Motor neuron (in vitro differentiated cells): ENCODE results near the gene PPFIA2. TPM values are rescaled to one million over a fixed set of nuclear protein-coding genes. Genes with fewer than 3 reads are reported as not detected.

Source experiments
- ATAC-seq, 8 experiments: fragments of 200-7000 bp; cut with Tn5 transposase; replicated peaks in 6 of 8; 2 replicates each; pipeline ENCODE4 v1.8.0; 2021; ENCODE audit warnings: mild to moderate bottlenecking in 8 of 8, moderate library complexity in 8 of 8
- H3K27ac ChIP-seq, 2 donors: fragments of 250-450 bp; sonication (Bioruptor Pico); 2 replicates each; pipeline ENCODE4 v1.9.0; 2021; ENCODE audit warnings: antibody characterized with exemption in 2 of 2, mild to moderate bottlenecking in 2 of 2, moderate library complexity in 1 of 2
- H3K4me1 ChIP-seq, 2 donors: fragments of 250-450 bp; sonication (Bioruptor Pico); replicated peaks in 1 of 2; 2 replicates each; pipeline ENCODE4 v1.6.1; 2021; ENCODE audit warnings: antibody characterized with exemption in 2 of 2, mild to moderate bottlenecking in 2 of 2, moderate library complexity in 1 of 2
- H3K4me3 ChIP-seq, 5 donors: fragments of 250-450 bp; sonication (Bioruptor Pico); 2 replicates each; pipeline ENCODE4 v1.9.0; 2021; ENCODE audit warnings: antibody characterized with exemption in 5 of 5, mild to moderate bottlenecking in 5 of 5, moderate library complexity in 4 of 5
- WGBS, 10 experiments: fragments of 450-650 bp; shearing (Covaris generic); methylation state at CpG; one replicate each; pipeline ENCODE4 v1.0.0; 2022; 5-methylcytosine and 5-hydroxymethylcytosine counted together
- in situ Hi-C, 9 experiments: fragments of 400-800 bp; cut with MboI; loops; one replicate each; pipeline ENCODE4 v1.15.0; 2021; ENCODE audit warnings: low sequenced_read_pairs in 9 of 9, low pct_unique_long_range_greater_than_20kb in 2 of 9; ENCODE audit not compliant: unreplicated experiment in 9 of 9
- total RNA-seq, 8 experiments: library from RNA; unstranded; fragments of 300-600 nt; gene quantifications; 2 replicates each; pipeline versions ENCODE4 v1.2.3 to v1.2.4, GENCODE V29; 2022

Gene PPFIA2
- total RNA-seq, 8 experiments from 2014 or later: 8.0 to 65.2 (median 39.1) TPM

GRCh38 chr12:81255947-81256346 lies 503.2 kb downstream of the PPFIA2 start:
- Histone ChIP-seq H3K4me1 (peaks cover 0 to 5% of the 10 kb centered on the region in 2 donors), H3K27ac (no peak overlapping the region), H3K4me3 (no peak overlapping the region)
- 84 to 100% (median 100%) methylated on average over 1 to 2 of the region's 2 CpGs; no CpG with 5 or more reads in 3 of the 10 experiments for WGBS, 10 experiments
- ATAC-seq: no peak
- in situ Hi-C loops: loop anchor here in 1 of 9 experiments (25.0 kb wide), 1 partner anchor 419 kb away; no protein-coding TSS in a partner anchor

DNA sequence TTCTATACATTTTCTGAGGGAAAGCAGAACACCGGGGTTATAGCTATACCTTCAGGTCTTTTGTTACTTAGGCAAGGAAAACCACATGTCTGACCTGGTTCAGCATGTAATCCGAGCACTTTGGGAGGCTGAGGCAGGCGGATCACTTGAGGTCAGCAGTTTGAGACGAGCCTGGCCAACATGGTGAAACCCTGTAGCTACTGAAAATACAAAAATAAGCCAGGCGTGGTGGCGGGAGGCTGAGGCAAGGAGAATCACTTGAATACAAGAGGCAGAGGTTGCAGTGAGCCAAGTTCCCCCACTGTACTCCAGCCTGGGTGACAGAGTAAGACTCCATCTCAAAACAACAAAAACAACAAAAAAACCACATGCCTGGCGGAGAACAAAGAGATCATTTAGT lies 503.7 kb downstream of the PPFIA2 start:
- WGBS, 10 experiments: 80 to 100% (median 92%) methylated on average over 1 to 6 of the region's 7 CpGs; no CpG with 5 or more reads in 1 of the 10 experiments
- H3K4me3 ChIP-seq: no peak overlapping the region
- in situ Hi-C loops: loop anchor here in 1 of 9 experiments (25.0 kb wide), 1 partner anchor 418 kb away; no protein-coding TSS in a partner anchor
- no peak for ATAC-seq
- H3K27ac ChIP-seq: no peak overlapping the region
- H3K4me1 ChIP-seq: peaks cover 0 to 5% of the 10 kb centered on the region in 2 donors

DNA sequence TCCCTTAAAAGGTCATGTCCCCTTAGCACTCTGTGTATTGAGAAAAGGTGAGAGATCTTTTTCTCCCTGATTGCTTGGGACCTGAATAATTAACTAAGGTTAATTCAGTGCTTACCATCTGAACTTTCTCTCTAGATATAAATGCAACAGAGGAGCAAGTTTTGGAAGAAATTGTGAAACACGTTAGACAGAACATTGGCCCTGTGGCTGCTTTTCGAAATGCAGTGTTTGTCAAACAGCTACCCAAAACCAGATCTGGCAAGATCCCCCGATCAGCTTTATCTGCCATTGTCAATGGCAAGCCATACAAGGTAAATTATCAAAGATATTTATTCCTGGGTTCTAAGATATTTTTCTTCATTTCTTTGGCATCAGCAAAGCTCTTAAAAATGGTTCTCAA lies 505.8 kb downstream of the PPFIA2 start:
- ATAC-seq: no peak
- Histone ChIP-seq H3K4me3 (no peak overlapping the region), H3K27ac (no peak overlapping the region), H3K4me1 (peaks cover 0 to 5% of the 10 kb centered on the region in 2 donors)
- in situ Hi-C loops: loop anchor here in 1 of 9 experiments (25.0 kb wide), 1 partner anchor 416 kb away; no protein-coding TSS in a partner anchor
- 60 to 100% (median 82%) methylated on average over 1 to 3 of the region's 3 CpGs; no CpG with 5 or more reads in 2 of the 10 experiments for WGBS, 10 experiments

GRCh38 chr12:81252228-81252627 lies 506.9 kb downstream of the PPFIA2 start:
- Histone ChIP-seq H3K27ac (no peak overlapping the region), H3K4me1 (peaks cover 0 to 2% of the 10 kb centered on the region in 2 donors), H3K4me3 (no peak overlapping the region)
- in situ Hi-C loops: loop anchor here in 1 of 9 experiments (25.0 kb wide), 1 partner anchor 415 kb away; no protein-coding TSS in a partner anchor
- no peak for ATAC-seq
- WGBS, 10 experiments: 17 to 100% (median 90%) methylated on average over 1 to 3 of the region's 3 CpGs; no CpG with 5 or more reads in 2 of the 10 experiments

DNA sequence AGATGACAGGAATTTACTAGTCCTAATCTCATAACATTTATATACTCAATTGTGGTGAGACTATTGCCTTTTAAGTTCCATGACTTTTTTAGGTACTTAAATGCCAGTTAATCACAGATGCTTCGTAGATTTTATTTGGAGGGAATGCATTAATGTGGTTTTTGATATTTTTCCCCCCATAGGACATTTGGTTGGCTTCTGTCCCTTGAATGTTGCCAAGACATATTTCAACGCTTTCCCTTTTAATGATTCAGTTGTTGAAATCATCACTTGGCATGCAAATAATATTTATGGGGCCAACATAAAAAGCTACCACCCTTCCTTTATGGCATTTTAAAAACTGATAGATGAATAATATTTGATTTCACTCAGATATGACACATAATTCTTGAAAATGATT lies 509.2 kb downstream of the PPFIA2 start:
- WGBS, 10 experiments: 7 to 100% (median 95%) methylated on average over 1 to 2 of the region's 2 CpGs
- peaks cover 2 to 6% of the 10 kb centered on the region in 2 donors for H3K4me1 ChIP-seq
- no peak for ATAC-seq
- H3K4me3 ChIP-seq: no peak overlapping the region
- H3K27ac ChIP-seq: no peak overlapping the region
- in situ Hi-C loops: loop anchor here in 1 of 9 experiments (25.0 kb wide), 1 partner anchor 413 kb away; no protein-coding TSS in a partner anchor

GRCh38 chr12:81245907-81246570 lies 513.1 kb downstream of the PPFIA2 start:
- ATAC-seq: peak in 5 of 8 experiments; percentile 32 to 71 (median 55)
- no peak overlapping the region for H3K4me3 ChIP-seq
- H3K4me1 ChIP-seq: peaks cover 0 to 6% of the 10 kb centered on the region in 2 donors
- in situ Hi-C loops: no loop called here
- 0 to 60% (median 25%) methylated on average over 1 to 2 of the region's 4 CpGs; no CpG with 5 or more reads in 1 of the 10 experiments for WGBS, 10 experiments
- H3K27ac ChIP-seq: peak overlapping the region in 1 of 2 donors; percentile 20

DNA sequence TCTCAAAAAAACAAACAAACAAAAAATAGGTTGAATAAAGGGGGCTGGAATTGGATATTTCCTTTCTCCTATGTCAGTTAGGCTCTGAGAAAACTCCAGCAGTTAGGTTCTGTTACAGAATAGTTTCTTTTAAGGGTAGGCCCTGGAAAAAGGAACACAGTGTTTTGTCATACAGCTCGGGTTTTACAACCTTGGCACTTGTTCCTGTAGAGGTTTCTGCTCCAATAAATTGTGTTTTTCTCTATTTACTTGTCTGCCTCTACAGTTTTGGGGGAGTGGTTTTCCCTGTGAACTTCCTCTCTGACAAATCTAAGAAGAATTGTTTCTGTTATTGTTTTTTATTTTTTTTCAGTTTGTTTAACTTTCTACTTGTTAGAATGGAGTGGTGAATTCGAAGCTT lies 513.7 kb downstream of the PPFIA2 start:
- Histone ChIP-seq H3K4me3 (no peak overlapping the region), H3K27ac (no peak overlapping the region), H3K4me1 (peaks cover 0 to 6% of the 10 kb centered on the region in 2 donors)
- 0 to 79% (median 38%) methylated on average over 1 to 2 of the region's 2 CpGs; no CpG with 5 or more reads in 1 of the 10 experiments for WGBS, 10 experiments
- no peak for ATAC-seq
- in situ Hi-C loops: no loop called here

- peaks cover 29 to 30% of the 10 kb centered on the region in 2 donors for H3K4me1 ChIP-seq
- in situ Hi-C loops: no loop called here
- no peak overlapping the region for H3K4me3 ChIP-seq
- no peak overlapping the region for H3K27ac ChIP-seq
- ATAC-seq: peak in 4 of 8 experiments; percentile 26 to 50 (median 38)
- 60 to 100% (median 75%) methylated on average over 1 to 3 of the region's 3 CpGs; no CpG with 5 or more reads in 2 of the 10 experiments for WGBS, 10 experiments
Measured at GRCh38 chr12:81231574-81232368, 527.4 kb downstream of the PPFIA2 start.

- peaks cover 29 to 30% of the 10 kb centered on the region in 2 donors for H3K4me1 ChIP-seq
- H3K27ac ChIP-seq: peak overlapping the region in 1 of 2 donors; percentile 23
- in situ Hi-C loops: no loop called here
- 34 to 100% (median 66%) methylated on average over 1 to 5 of the region's 5 CpGs for WGBS, 10 experiments
- peak in 5 of 8 experiments; percentile 25 to 67 (median 41) for ATAC-seq
- no peak overlapping the region for H3K4me3 ChIP-seq
Measured at GRCh38 chr12:81229759-81230158, 529.4 kb downstream of the PPFIA2 start.

DNA sequence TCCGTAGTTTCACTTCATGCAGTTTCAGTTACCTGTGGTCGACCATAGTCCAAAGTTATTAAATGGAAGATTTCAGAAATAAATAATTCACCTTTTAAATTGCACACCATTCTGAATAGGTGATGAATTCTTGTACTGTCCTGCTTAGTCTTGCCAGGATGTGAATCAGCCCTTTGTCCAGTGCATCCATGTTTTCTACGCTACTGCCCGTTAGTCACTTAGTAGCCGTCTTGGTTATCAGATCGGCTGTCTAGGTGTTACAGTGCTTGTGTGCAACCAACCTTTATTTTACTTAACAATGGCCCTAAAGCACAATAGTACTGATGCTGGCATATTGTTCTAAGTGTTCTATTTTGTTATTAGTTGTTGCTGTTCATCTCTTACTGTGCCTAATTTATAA lies 534.5 kb downstream of the PPFIA2 start:
- no peak overlapping the region for H3K4me3 ChIP-seq
- no peak for ATAC-seq
- 83 to 100% (median 100%) methylated on average over 2 to 6 of the region's 6 CpGs; no CpG with 5 or more reads in 1 of the 10 experiments for WGBS, 10 experiments

GRCh38 chr12:81222846-81223592 lies 536.1 kb downstream of the PPFIA2 start:
- in situ Hi-C loops: no loop called here
- ATAC-seq: peak in 2 of 8 experiments; percentile 46 to 85
- no peaks in the 10 kb centered on the region for H3K4me1 ChIP-seq
- H3K27ac ChIP-seq: no peak overlapping the region
- 2 to 100% (median 83%) methylated on average over 1 to 5 of the region's 5 CpGs for WGBS, 10 experiments
- no peak overlapping the region for H3K4me3 ChIP-seq

More for the DNA sequence above, 534.5 kb downstream of the PPFIA2 start:
- in situ Hi-C loops: no loop called here
- Histone ChIP-seq H3K4me1 (peaks cover 5 to 6% of the 10 kb centered on the region in 2 donors), H3K27ac (no peak overlapping the region)

GRCh38 chr12:81221681-81222080 lies 537.5 kb downstream of the PPFIA2 start:
- H3K27ac ChIP-seq: no peak overlapping the region
- H3K4me1 ChIP-seq: no peaks in the 10 kb centered on the region
- no peak overlapping the region for H3K4me3 ChIP-seq
- peak in 1 of 8 experiments; percentile 16 for ATAC-seq
- in situ Hi-C loops: no loop called here
- WGBS, 10 experiments: 0 to 70% (median 21%) methylated on average over 1 of the region's 1 CpG; no CpG with 5 or more reads in 4 of the 10 experiments
